ENCODE measurements around the gene CNTNAP2. TPM values are rescaled to one million over a fixed set of nuclear protein-coding genes. Genes with fewer than 3 reads are reported as not detected.

Gene CNTNAP2
- total and polyA plus RNA-seq, 2 experiments from 2014 or later, result not detected

DNA sequence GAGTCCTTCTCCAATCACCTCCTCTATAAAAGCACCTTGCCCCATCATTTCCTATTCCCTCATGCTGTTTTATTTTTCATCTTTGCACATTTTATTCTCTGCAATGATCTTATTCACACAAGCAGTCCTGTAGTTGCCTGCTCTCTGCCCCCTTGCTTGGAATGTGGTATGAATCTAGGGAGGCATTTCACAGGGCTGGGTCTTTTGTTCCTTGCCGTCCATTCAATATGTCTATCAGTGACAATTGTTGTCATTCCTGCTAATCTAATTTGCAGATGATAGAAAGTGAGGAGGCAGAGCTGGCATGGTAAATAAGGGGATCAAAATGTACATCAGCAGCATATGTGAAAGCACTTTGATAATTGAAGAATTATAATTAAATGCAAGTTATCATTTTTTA lies 2227.8 kb downstream of the CNTNAP2 start:
- Histone ChIP-seq H3K27me3 (replicated peaks; ENCODE audit: insufficient read depth) (no peaks in the 10 kb centered on the region), H3F3A (ENCODE audit: insufficient read depth) (no peaks in the 10 kb centered on the region), H4K20me1 (ENCODE audit: insufficient read depth) (no peaks in the 10 kb centered on the region), H3K9ac (no peak overlapping the region), H3K9me3 (ENCODE audit: low read depth) (no peaks in the 10 kb centered on the region), H3K4me1 (ENCODE audit: insufficient read depth) (no peaks in the 10 kb centered on the region), H3K4me2 (ENCODE audit: unreplicated experiment) (no peak overlapping the region), H3K9me2 (ENCODE audit: insufficient read depth) (no peaks in the 10 kb centered on the region), H3K79me2 (ENCODE audit: insufficient read depth) (no peaks in the 10 kb centered on the region), H3K27ac (no peak overlapping the region), H3K36me3 (ENCODE audit: low read depth) (no peaks in the 10 kb centered on the region), H3K4me3 (no peak overlapping the region), H2AFZ (no peak overlapping the region)
- 23 to 45% methylated on average over 1 of the region's 1 CpG for WGBS, 2 experiments (ENCODE audit: low coverage in 1 of 2, low lambda C conversion rate in 2 of 2, missing lambda C conversion rate in 2 of 2)
- in situ Hi-C loops (cut with MboI), result no loop called here
- no peak for TF ChIP-seq EZH2 (IDR thresholded peaks at IDR 0.05; ENCODE audit: insufficient read depth, poor library complexity, severe bottlenecking)
- no peak for TF ChIP-seq EZH2phosphoT487 (IDR thresholded peaks at IDR 0.05; ENCODE audit: insufficient read depth, low read depth)
- DNase-seq, result no peak

- Histone ChIP-seq H3K27ac (no peak overlapping the region), H3K4me3 (no peak overlapping the region), H4K20me1 (ENCODE audit: insufficient read depth) (no peaks in the 10 kb centered on the region), H3K9ac (no peak overlapping the region), H3K36me3 (ENCODE audit: low read depth) (no peaks in the 10 kb centered on the region), H2AFZ (no peak overlapping the region), H3F3A (ENCODE audit: insufficient read depth) (no peaks in the 10 kb centered on the region), H3K4me2 (ENCODE audit: unreplicated experiment) (no peak overlapping the region), H3K9me2 (ENCODE audit: insufficient read depth) (no peaks in the 10 kb centered on the region), H3K79me2 (ENCODE audit: insufficient read depth) (no peaks in the 10 kb centered on the region), H3K9me3 (ENCODE audit: low read depth) (no peaks in the 10 kb centered on the region), H3K4me1 (ENCODE audit: insufficient read depth) (no peaks in the 10 kb centered on the region), H3K27me3 (replicated peaks; ENCODE audit: insufficient read depth) (no peaks in the 10 kb centered on the region)
- WGBS, 2 experiments (ENCODE audit: low coverage in 1 of 2, low lambda C conversion rate in 2 of 2, missing lambda C conversion rate in 2 of 2), result 28 to 30% methylated on average over 5 of the region's 5 CpGs
- no peak for DNase-seq
- TF ChIP-seq EZH2phosphoT487 (IDR thresholded peaks at IDR 0.05; ENCODE audit: insufficient read depth, low read depth) (no peak), EZH2 (IDR thresholded peaks at IDR 0.05; ENCODE audit: insufficient read depth, poor library complexity, severe bottlenecking) (no peak)
- in situ Hi-C loops (cut with MboI), result no loop called here
These were observed 2231.4 kb downstream of the CNTNAP2 start for GRCh38 chr7:148347981-148348380.

GRCh38 chr7:148348466-148348865 lies 2231.9 kb downstream of the CNTNAP2 start:
- Histone ChIP-seq H3K9me2 (ENCODE audit: insufficient read depth) (no peaks in the 10 kb centered on the region), H3K9ac (no peak overlapping the region), H3K4me3 (no peak overlapping the region), H3K79me2 (ENCODE audit: insufficient read depth) (no peaks in the 10 kb centered on the region), H3K4me1 (ENCODE audit: insufficient read depth) (no peaks in the 10 kb centered on the region), H3K9me3 (ENCODE audit: low read depth) (no peaks in the 10 kb centered on the region), H3K27ac (no peak overlapping the region), H3K36me3 (ENCODE audit: low read depth) (no peaks in the 10 kb centered on the region), H4K20me1 (ENCODE audit: insufficient read depth) (no peaks in the 10 kb centered on the region), H3K4me2 (ENCODE audit: unreplicated experiment) (no peak overlapping the region), H2AFZ (no peak overlapping the region), H3K27me3 (replicated peaks; ENCODE audit: insufficient read depth) (no peaks in the 10 kb centered on the region), H3F3A (ENCODE audit: insufficient read depth) (no peaks in the 10 kb centered on the region)
- 35 to 39% methylated on average over 10 of the region's 10 CpGs for WGBS, 2 experiments (ENCODE audit: low coverage in 1 of 2, low lambda C conversion rate in 2 of 2, missing lambda C conversion rate in 2 of 2)
- DNase-seq, result no peak
- in situ Hi-C loops (cut with MboI), result no loop called here
- TF ChIP-seq EZH2 (IDR thresholded peaks at IDR 0.05; ENCODE audit: insufficient read depth, poor library complexity, severe bottlenecking) (no peak), EZH2phosphoT487 (IDR thresholded peaks at IDR 0.05; ENCODE audit: insufficient read depth, low read depth) (no peak)

DNA sequence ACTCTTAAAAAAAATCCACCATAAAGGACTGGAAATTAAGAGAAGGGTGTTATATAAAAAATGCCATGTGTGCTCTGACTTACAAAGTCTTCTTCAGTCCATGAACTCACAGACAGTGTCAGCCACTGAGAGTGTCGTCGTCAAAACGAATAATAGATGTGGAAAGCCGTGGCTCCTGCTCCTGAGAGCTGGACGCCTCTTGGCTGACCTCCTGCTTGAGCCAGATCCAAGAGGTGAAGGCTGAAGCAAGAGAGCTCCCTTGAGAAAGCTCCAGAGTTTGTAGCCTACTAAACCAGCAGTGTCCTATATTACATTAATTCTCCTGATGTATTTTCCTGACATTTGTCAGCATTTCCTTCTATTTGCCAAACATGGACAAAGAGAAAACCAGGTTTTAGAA lies 2239.7 kb downstream of the CNTNAP2 start:
- no peaks in the 10 kb centered on the region for H4K20me1 ChIP-seq (ENCODE audit: insufficient read depth)
- H3K79me2 ChIP-seq (ENCODE audit: insufficient read depth), result no peaks in the 10 kb centered on the region
- no peak overlapping the region for H3K27ac ChIP-seq
- no peaks in the 10 kb centered on the region for H3F3A ChIP-seq (ENCODE audit: insufficient read depth)
- TF ChIP-seq EZH2phosphoT487 (IDR thresholded peaks at IDR 0.05; ENCODE audit: insufficient read depth, low read depth) (no peak), EZH2 (IDR thresholded peaks at IDR 0.05; ENCODE audit: insufficient read depth, poor library complexity, severe bottlenecking) (no peak)
- H3K9me3 ChIP-seq (ENCODE audit: low read depth), result no peaks in the 10 kb centered on the region
- no peak overlapping the region for H3K4me2 ChIP-seq (ENCODE audit: unreplicated experiment)
- no peaks in the 10 kb centered on the region for H3K4me1 ChIP-seq (ENCODE audit: insufficient read depth)
- in situ Hi-C loops (cut with MboI), result no loop called here
- no peaks in the 10 kb centered on the region for H3K27me3 ChIP-seq (replicated peaks; ENCODE audit: insufficient read depth)
- H2AFZ ChIP-seq, result no peak overlapping the region
- H3K9ac ChIP-seq, result no peak overlapping the region
- no peaks in the 10 kb centered on the region for H3K9me2 ChIP-seq (ENCODE audit: insufficient read depth)
- no peak overlapping the region for H3K4me3 ChIP-seq
- no peak for DNase-seq
- 2 to 3% methylated on average over 5 of the region's 5 CpGs for WGBS, 2 experiments (ENCODE audit: low coverage in 1 of 2, low lambda C conversion rate in 2 of 2, missing lambda C conversion rate in 2 of 2)
- no peaks in the 10 kb centered on the region for H3K36me3 ChIP-seq (ENCODE audit: low read depth)

DNA sequence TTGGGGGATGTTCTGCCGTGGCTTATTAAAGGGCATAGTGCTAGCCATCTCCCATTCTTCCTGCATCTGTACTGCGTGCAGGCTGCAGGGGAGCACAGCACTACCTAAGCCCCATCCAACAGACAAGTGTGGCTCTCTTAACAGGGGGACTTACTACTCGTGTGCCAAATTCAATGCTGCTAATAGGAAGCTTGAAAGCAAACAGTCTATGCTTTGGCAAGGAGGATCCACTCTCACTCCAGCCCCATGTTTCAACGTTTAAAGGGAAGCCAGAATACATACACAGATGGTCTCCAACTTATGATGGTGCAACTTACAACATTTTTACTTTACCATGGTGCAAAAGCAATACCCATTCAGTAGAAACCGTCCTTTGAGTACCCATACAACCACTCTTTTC lies 2245.9 kb downstream of the CNTNAP2 start:
- H3K4me3 ChIP-seq, result no peak overlapping the region
- no peaks in the 10 kb centered on the region for H3K79me2 ChIP-seq (ENCODE audit: insufficient read depth)
- H3K36me3 ChIP-seq (ENCODE audit: low read depth), result no peaks in the 10 kb centered on the region
- H3K27me3 ChIP-seq (replicated peaks; ENCODE audit: insufficient read depth), result no peaks in the 10 kb centered on the region
- H3K9me3 ChIP-seq (ENCODE audit: low read depth), result no peaks in the 10 kb centered on the region
- TF ChIP-seq EZH2 (IDR thresholded peaks at IDR 0.05; ENCODE audit: insufficient read depth, poor library complexity, severe bottlenecking) (no peak), EZH2phosphoT487 (IDR thresholded peaks at IDR 0.05; ENCODE audit: insufficient read depth, low read depth) (no peak)
- 18 to 24% methylated on average over 5 of the region's 5 CpGs for WGBS, 2 experiments (ENCODE audit: low coverage in 1 of 2, low lambda C conversion rate in 2 of 2, missing lambda C conversion rate in 2 of 2)
- no peak for DNase-seq
- no peak overlapping the region for H3K9ac ChIP-seq
- in situ Hi-C loops (cut with MboI), result no loop called here
- H3K4me2 ChIP-seq (ENCODE audit: unreplicated experiment), result no peak overlapping the region
- H2AFZ ChIP-seq, result no peak overlapping the region
- no peak overlapping the region for H3K27ac ChIP-seq
- no peaks in the 10 kb centered on the region for H3K9me2 ChIP-seq (ENCODE audit: insufficient read depth)
- no peaks in the 10 kb centered on the region for H3F3A ChIP-seq (ENCODE audit: insufficient read depth)
- no peaks in the 10 kb centered on the region for H3K4me1 ChIP-seq (ENCODE audit: insufficient read depth)
- no peaks in the 10 kb centered on the region for H4K20me1 ChIP-seq (ENCODE audit: insufficient read depth)

Measured in GM23248 (cell line).